NCI-H82 (cell line): ENCODE measurements around the gene MON2.
A peak's percentile ranks its signal among the peaks of the same experiment; 100 is the strongest.

Source experiments
- DNase-seq: peaks from one replicate; lab custom pipeline; 2025; lab: John Stamatoyannopoulos, UW

Gene MON2

DNA sequence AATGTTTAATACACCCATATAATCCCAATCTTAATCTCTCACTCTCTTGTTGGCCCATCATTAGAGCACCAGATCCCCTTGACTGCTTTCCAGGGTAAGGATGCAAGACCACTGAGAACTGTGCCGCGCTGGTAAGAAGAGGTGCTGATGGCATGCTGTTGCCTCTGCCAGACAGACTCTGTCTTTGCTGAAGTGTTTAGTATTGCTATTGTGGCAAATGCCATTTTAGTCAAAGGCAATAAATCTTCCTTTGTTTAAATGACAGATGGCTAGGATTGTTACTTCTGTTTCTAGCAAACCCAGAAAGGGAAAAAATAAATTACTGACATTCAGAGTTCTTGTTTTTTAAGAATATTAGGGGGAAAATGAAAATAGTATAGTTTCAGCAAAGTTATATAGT, 152.3 kb downstream of the MON2 start:
- no peak for DNase-seq

DNA sequence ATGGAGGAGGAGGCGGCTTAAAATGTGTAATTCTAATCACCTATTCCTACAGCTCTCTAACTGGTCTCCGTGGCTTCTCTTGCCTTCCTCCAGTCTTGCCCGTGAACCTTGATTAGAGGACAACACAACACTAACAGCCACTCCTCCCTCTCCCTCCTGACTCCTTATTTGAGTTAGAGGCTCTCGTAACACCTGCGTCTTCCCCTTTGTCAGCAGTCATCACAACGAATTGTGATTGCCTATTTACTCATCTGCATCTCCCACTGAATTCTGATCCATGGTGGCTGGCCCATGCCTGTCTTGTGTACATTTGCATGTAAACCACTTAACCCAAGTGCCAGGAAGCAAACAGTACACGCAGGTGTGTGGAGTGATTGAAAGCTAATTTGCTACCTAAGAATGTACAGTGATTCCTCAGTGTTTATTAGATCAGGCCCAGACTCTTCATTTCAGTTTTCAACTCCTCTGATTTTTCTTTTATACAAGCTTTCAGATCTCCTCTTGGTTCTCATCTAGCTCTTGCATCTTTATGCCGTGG, 154.5 kb downstream of the MON2 start:
- DNase-seq = no peak

DNA sequence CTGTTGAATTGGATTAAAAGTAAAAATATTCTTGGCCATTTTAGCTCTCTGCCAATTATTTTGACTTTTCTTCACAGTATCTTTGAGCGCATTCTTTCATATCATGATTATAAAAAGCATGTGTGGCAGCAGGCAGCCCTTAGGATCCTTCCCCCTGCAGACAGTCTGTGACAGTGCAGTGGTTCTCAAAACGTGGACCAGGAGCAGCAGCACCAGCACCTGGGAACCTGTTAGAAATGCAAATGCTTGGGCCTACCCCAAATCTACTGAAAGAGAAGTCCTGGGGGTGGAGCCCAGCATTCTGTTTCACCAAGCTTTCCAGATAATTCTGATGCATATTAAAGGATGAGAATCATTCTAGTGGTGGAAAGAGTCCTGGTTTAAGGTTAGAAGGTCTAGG, 155.6 kb downstream of the MON2 start:
- no peak for DNase-seq

DNA sequence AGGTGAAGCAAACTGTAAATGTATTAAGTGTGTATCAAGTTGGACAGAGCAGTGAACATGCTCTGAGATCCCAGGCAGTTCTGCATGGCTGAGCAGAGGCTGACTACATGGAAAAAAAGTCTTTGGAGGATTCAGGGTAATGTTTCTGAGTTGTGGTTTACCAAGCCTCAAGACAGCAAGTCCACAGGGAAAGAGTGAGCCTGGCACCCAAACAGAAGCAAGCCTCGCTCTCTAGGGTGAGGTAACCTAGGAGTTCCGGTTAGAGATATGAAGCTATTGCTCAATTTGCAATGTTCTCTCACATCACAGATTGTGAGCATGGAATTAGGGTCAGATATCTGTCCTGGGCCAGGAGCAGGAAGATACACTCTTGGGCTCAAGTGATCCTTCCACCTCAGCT, 158.6 kb downstream of the MON2 start:
- peak; percentile 44 for DNase-seq

DNA sequence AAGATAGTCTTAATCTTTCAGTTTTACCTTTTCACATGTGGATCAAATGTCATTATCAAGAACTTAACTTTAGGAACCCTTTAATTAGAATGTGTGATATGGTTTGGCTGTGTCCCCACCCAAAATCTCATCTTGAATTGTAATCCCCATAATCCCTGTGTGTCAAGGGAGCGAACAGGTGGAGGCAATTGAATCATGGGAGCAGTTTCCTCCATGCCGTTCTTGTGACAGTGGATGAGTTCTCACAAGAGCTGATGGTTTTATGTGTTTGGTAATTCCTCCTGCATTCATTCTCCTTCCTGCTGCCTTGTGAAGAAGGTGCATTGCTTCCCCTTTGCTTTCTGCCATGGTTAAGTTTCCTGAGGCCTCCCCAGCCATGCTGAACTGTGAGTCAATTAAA, 160.6 kb downstream of the MON2 start:
- peak; percentile 67 for DNase-seq

DNA sequence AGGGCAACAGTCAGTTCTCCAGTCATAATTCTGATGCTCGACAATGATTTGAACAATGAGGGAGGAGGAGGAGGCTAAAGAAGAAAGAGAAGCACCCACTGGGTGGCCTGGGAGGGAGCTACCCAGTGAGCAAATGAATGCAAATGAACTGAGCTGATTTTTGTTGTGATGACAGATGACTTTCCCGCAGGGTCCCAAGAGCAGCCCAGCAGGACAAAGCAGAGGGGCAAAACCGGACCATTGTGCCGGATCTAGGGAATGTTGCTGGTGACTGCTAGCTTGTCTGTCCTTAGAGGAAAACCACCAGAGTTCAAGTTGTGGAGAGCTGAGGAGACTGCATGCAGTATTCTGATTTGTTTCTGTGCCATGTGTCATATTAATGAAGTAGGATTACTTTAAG, 162.8 kb downstream of the MON2 start:
- no peak for DNase-seq

DNA sequence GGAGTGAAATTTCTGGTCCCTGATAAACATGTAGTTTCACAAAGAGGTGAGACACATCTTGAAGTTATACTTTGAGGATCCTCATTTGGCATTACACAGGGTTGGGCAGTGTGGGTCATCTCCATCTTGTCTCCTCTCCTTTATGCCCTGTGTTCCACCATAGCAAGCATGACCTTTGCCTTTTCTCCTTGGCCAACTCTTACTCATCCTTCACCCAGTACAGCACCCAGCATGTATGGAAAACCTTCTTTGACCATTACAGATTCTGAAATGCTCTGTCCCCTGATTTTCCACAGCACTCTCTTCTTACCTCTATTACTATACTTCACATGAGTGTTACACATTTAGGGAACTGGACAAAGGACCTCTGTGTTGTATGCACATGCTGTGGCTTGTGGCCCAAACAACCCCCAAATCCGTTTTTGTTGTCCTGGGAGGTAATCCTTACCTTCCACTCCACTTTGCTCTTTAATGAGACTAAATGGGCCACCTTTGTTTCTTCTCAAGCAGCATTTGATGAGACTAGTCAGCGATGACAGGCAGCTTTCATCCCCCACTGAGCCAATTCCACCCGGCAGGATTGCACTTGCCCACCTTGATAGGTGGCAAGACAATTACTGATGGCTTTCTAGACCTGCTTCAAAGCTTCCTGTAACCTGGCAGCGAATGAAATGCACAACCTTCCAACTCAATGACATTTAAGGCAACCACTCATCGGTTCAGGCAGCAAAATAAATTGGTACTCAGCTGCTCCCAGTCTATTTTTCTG, 163.5 kb downstream of the MON2 start:
- no peak for DNase-seq

DNA sequence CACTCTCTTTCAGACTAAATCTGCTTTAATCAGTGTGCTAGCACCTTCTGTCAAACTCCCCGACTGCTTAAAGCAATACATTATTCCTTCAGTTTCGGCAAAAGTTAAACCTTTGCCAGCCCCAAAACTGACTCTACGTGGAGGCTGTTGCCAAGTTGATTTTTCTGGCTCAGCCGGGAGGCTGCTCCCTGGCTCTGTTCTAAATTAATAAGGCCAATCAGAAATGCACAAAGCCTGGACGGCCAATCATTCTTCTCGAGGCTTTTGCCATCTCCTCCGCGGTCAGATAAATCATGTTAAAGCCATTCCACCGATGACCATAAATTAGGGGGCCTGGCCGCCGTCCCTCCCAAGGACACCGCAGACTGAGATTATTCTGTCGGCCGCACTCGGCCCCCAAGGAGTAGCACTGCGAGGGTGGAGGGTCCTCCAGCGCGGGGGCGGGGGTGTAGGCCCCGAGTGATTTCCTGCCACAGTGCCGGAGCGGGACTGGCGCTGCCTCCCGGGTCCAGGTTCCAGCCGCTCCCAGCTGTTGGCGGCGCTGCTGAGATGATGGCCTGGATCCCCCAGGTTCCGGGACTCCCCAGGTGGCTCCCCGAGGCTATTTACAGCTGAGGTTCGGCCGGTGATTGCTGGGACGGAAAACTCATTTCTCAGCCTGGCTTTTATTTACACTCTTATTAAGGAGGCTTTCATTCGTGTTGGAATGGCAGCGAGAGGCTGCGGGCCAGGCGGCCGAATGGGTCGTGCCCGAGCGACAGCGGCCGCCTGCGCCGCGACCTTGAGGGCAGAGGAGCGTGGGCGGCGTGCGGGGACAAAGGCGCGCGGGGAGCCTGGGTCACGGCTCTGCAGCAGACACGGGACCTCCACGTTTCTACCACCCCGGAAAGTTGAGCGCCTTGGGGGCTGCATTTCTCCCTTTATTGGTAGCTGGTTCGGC, 165.1 kb downstream of the MON2 start:
- peak; percentile 35 for DNase-seq

DNA sequence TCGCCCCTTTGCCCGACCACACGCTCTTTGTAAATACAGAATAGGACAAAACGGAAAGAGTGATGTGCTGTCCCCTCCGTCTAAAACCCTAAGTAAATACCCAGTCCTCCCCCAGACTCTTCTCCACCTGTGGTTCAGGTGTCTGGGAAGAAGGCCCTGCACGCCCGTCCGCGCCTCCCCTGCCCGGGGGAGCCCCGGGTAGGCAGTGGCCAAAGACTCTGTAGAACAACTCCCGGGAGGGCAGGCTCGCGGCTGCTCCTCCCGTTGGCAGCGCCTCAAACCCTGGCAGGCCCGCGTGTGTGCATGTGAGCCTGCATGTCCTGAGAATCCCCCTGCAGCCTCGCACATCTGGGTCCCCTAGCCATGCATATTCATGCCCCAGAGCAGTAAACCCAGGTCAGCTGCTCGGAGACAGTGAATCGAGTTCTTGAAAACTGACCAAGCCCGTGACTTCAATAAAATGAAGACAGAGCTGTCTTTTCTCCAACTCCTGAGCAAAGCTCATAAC, 165.8 kb downstream of the MON2 start:
- DNase-seq = no peak

DNA sequence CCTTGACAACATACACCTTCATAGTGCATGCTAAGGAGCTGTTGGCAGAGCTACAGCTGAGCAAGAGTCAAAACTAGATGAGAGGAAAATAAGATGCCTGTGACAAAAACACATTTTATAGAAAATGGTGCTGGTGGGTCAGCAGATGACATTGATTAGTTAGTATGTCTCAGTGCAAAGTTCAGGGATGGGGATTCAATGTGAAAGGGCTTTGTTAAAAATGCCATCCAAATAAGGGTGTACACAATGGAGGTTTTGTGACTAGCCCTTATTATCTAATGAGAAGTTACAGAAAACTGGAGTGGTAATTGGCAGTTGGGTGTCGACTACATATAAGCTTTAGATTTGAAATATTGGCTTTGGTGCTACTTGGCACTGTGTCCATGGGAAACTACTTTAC, 169.0 kb downstream of the MON2 start:
- no peak for DNase-seq

DNA sequence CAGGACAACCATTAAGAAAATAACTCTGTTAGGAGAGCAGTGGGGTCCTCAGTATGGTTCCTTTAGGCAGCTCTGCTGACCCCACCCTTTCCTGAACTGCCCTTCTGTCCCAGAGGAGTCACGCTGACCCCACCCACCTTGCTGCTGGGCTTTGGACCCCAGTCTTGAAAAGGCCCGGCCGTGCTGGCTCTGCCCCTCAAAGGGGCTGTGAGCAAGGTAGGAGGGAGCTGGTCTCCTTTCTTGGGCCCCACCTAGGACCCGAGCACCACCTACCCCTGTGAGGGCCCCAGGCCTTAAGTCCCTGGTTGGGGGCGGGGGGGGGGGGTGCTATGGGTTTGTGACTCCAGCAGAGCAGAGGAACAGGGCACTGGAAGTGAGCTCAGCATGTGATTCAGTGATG, 171.1 kb downstream of the MON2 start:
- no peak for DNase-seq

DNA sequence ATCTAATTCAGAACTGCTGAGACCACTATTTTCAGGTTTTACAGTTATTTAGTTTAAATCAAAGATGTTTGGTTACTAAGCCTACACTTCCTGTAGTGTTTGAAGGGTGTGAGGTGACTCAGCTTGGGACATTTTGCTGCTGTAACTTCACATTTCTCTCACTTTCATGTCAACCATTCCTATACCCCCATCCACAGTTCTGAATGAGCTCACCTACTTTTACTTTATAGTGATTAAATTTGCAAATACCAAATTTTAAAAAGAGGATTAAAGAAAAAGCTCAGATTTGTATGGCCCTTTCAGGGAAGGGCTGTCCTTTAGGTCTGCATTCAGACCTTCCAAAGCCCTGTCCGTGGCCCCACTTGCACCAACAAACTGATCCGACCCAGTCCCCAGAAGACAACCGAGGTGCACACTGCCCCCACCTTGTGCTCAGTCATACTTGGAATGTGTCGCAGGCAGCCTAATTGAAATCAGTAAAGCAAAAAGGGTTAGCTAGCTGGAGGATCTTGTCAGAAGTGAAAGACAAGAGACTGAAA, 174.4 kb downstream of the MON2 start:
- DNase-seq = no peak

DNA sequence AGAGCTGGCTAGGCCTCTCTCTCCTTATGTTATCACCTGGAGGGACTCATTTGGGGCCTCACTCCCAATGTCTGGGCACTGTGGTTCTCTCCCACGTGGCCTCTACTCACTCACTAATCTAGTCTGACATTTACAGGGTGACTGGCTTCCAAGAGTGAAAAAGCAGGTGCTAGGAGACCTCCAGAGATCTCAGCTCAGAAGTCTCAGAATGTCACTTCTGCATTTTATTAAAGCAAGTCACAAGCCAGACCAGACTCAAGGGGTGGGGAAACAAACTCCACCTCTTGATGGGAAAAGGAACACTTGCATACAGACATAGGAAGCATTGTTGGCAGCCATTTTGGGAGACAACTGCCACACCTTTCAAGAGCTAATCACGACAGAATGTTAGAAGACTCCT, 175.9 kb downstream of the MON2 start:
- no peak for DNase-seq

DNA sequence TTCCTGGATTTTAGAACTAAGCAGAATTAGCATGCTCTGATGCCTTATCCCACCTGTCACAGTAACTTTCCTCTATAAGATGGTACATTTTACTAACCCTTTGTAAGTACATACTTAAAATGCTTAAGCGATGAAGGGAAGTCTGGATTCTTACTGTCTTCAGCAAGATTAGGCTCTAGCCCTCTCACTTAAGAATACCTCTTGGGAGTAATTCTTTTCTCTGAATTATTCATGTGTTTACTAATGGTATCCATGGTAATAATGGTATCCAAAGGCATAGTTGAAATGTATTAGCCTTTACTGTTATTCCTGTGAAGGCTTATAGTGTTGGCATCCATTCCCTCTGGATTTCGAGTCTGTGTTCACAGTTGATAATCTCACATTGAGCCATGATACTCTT, 176.9 kb downstream of the MON2 start:
- no peak for DNase-seq

DNA sequence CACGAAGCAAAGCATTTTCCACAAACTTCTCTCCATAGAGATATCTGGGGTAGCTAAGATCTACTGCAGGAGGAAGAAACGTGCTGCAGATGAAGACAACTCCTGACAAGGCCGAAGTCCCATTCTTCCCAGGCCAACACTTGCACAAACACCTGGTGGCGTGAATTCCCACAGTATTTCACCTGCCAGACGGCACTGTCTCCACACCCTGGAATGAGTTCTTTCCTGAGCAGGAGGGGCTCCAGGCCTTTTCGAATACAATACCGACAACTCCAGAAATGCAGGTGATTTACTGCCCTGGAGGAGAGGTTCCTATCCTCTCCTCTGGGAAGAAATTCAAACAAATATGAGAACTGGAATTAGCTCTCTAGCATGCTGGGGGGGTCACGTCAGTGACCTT, 179.9 kb downstream of the MON2 start:
- no peak for DNase-seq

DNA sequence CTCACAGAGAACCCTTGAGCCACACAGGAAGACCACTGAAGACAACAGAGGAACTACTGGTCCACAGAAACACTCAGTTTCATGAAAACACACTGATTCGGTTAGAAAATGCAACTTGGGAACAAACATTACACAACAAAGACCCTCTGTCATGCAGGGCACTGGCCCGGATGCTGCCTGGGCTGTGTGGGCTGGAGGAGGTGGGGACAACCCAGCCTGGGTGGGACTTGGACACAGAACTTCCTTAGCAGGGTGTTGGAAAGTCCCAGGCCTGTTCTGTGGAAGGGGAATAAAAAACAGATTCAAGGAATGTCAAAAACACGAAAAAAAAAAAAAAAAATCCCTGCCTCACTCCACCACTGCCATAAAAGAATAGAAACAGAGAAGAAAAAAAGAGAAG, 181.0 kb downstream of the MON2 start:
- no peak for DNase-seq

DNA sequence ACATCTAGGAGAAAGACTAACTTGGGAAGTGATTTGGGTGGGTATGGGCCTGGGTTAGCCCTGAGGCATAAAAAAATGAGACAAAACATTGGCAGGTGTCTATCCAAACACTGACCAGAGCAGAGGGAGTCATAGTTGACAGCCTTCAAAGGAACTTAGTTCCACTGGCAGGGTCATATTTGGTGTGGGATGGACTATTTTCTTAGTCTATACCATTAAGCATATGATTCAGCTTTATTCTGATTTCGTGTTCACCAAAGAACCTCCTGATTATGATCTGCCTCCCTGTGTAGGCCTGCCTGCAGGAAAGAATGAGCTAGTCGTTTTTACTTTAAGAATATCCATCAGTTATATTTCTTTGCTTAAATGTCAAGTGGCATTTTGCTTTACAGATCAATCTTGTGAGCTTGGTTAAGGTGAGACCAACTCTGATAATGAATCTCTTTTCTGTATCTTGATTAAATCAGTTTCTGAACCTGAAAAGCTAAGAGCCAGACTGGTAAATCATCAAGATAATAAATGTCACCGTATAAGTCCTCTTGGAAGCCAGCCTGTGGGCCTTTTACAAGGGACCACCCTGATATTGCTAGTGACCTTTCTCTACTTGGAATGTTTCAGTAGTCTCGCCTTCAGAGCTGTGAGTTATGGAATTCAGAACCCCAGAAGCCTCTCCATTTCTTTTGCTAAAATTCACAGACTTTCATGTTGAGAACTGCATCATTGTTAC, 182.9 kb downstream of the MON2 start:
- DNase-seq = no peak
